Measurements from ENCODE around the gene MORN5. TPM values are rescaled to one million over a fixed set of nuclear protein-coding genes. Genes with fewer than 3 reads are reported as not detected.

MORN5 gene
- total RNA-seq, 1 donor from 2014 or later: not detected

GRCh38 chr9:122179690-122180074 lies 20.0 kb downstream of the MORN5 start:
- H3K27me3 Mint-ChIP-seq (ENCODE audit: low read depth): peaks cover 76% of the 10 kb centered on the region
- no peak overlapping the region for H3K4me3 Mint-ChIP-seq
- no peak overlapping the region for H3K27ac Mint-ChIP-seq
- no peaks in the 10 kb centered on the region for H3K9me3 Mint-ChIP-seq
- no peaks in the 10 kb centered on the region for H3K36me3 Mint-ChIP-seq
- DNase-seq (ENCODE audit: low spot score in 2 of 2, unreplicated experiment in 2 of 2): no peak
- TF ChIP-seq CTCF (IDR thresholded peaks at IDR 0.05; ENCODE audit: unreplicated experiment): no peak
- H3K4me1 Mint-ChIP-seq: no peaks in the 10 kb centered on the region

GRCh38 chr9:122180633-122181032 lies 20.9 kb downstream of the MORN5 start:
- H3K27me3 Mint-ChIP-seq (ENCODE audit: low read depth): peaks cover 67% of the 10 kb centered on the region
- no peaks in the 10 kb centered on the region for H3K4me1 Mint-ChIP-seq
- no peaks in the 10 kb centered on the region for H3K36me3 Mint-ChIP-seq
- TF ChIP-seq CTCF (IDR thresholded peaks at IDR 0.05; ENCODE audit: unreplicated experiment): no peak
- H3K9me3 Mint-ChIP-seq: no peaks in the 10 kb centered on the region
- no peak overlapping the region for H3K4me3 Mint-ChIP-seq
- DNase-seq (ENCODE audit: low spot score in 2 of 2, unreplicated experiment in 2 of 2): no peak
- no peak overlapping the region for H3K27ac Mint-ChIP-seq

- no peak overlapping the region for H3K4me3 Mint-ChIP-seq
- TF ChIP-seq CTCF (IDR thresholded peaks at IDR 0.05; ENCODE audit: unreplicated experiment): no peak
- H3K27me3 Mint-ChIP-seq (ENCODE audit: low read depth): peaks cover 44% of the 10 kb centered on the region
Measured at GRCh38 chr9:122183501-122183900, 23.8 kb downstream of the MORN5 start.

GRCh38 chr9:122184551-122184950 lies 24.8 kb downstream of the MORN5 start:
- no peak for DNase-seq (ENCODE audit: low spot score in 2 of 2, unreplicated experiment in 2 of 2)
- H3K4me1 Mint-ChIP-seq: no peaks in the 10 kb centered on the region
- no peak overlapping the region for H3K27ac Mint-ChIP-seq
- TF ChIP-seq CTCF (IDR thresholded peaks at IDR 0.05; ENCODE audit: unreplicated experiment): no peak
- H3K36me3 Mint-ChIP-seq: no peaks in the 10 kb centered on the region
- H3K4me3 Mint-ChIP-seq: no peak overlapping the region
- no peaks in the 10 kb centered on the region for H3K9me3 Mint-ChIP-seq
- H3K27me3 Mint-ChIP-seq (ENCODE audit: low read depth): peaks cover 36% of the 10 kb centered on the region

More at GRCh38 chr9:122183501-122183900, 23.8 kb downstream of the MORN5 start:
- DNase-seq (ENCODE audit: low spot score in 2 of 2, unreplicated experiment in 2 of 2): no peak
- no peak overlapping the region for H3K27ac Mint-ChIP-seq
- no peaks in the 10 kb centered on the region for H3K36me3 Mint-ChIP-seq
- H3K4me1 Mint-ChIP-seq: no peaks in the 10 kb centered on the region
- H3K9me3 Mint-ChIP-seq: no peaks in the 10 kb centered on the region

GRCh38 chr9:122186301-122186700 lies 26.6 kb downstream of the MORN5 start:
- H3K27me3 Mint-ChIP-seq (ENCODE audit: low read depth): peaks cover 28% of the 10 kb centered on the region
- H3K4me1 Mint-ChIP-seq: no peaks in the 10 kb centered on the region
- no peak overlapping the region for H3K4me3 Mint-ChIP-seq
- no peaks in the 10 kb centered on the region for H3K9me3 Mint-ChIP-seq
- TF ChIP-seq CTCF (IDR thresholded peaks at IDR 0.05; ENCODE audit: unreplicated experiment): no peak
- H3K27ac Mint-ChIP-seq: no peak overlapping the region
- no peaks in the 10 kb centered on the region for H3K36me3 Mint-ChIP-seq
- no peak for DNase-seq (ENCODE audit: low spot score in 2 of 2, unreplicated experiment in 2 of 2)

Measured in mesothelial cell of epicardium (in vitro differentiated cells).